Measurements from ENCODE around the gene ZNF576. TPM values are rescaled to one million over a fixed set of nuclear protein-coding genes. Genes with fewer than 3 reads are reported as not detected.
A peak's percentile ranks its signal among the peaks of the same experiment; 100 is the strongest.

Gene ZNF576
- total and polyA plus RNA-seq, 2 of the 13 experiments (the other 11 are each of a cell fraction or from before 2014, with no cell fraction given), result 7.2 to 9.6 TPM

DNA sequence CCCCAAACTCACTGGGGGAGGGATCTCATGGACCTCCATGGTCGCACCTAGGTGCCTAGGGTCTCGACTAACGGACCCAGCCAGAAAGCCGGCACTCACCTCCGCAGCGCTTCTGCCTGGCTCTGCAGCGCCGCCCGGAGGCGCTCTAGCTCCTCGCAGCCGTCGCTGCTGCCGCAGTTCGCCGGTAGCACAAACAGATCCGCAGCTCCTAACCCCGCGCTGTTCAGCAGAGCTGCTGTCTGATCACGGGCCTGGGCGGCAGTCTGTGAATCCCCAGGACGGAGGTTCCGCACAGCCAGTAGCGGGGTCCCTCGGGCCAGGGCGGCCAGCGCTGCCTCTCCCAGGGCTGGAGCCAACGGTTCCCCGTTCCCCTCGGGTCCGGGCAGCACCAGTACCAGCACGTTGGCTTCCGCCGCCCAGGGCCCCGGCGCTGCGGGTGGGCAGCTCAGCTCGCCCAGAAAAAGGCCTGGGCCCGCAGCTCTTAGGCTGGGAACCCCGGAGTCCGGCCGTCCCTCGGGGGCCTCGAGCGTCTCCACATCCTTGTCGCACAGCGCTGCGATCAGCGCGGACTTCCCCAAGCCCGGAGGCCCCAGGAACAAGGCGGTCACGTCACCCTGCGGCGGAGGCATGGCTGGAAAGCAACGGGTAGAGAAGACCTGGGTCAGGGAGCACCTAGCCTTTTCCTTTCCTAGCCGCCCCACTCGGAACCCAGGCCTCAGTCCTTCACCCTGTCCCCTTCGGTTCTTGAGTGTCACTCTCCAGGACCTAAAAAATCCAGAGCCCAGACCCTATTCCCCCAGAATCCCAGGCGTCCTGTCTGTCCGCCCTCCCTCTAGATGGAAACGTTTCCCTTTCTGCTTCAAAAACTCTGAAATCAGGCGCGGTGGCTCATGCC, 1.4 kb upstream of the ZNF576 start (continued):
- TF ChIP-seq LRRFIP1 (CRISPR knock-in tag; conservative IDR thresholded peaks at IDR 0.05) (no peak), NFIC (IDR thresholded peaks at IDR 0.05; ENCODE audit: low read length) (no peak), KLF16 (CRISPR knock-in tag; IDR thresholded peaks at IDR 0.05) (no peak), RFX5 (IDR thresholded peaks at IDR 0.05; ENCODE audit: low read depth, low read length) (no peak), BCL3 (CRISPR knock-in tag; IDR thresholded peaks at IDR 0.05) (peak; percentile 69; the same call in 1 of the 2 replicates), ZNF17 (CRISPR knock-in tag; IDR thresholded peaks at IDR 0.05) (no peak; the same call in 1 of the 2 replicates), ZNF547 (CRISPR knock-in tag; IDR thresholded peaks at IDR 0.05) (peak; percentile 68; the same call in 1 of the 2 replicates), ZNF124 (CRISPR knock-in tag; IDR thresholded peaks at IDR 0.05) (no peak), ZNF552 (CRISPR knock-in tag; IDR thresholded peaks at IDR 0.05; ENCODE audit: borderline replicate concordance) (no peak), ZNF160 (CRISPR knock-in tag; IDR thresholded peaks at IDR 0.05) (no peak), ZNF20 (CRISPR knock-in tag; IDR thresholded peaks at IDR 0.05) (no peak), YEATS4 (CRISPR knock-in tag; IDR thresholded peaks at IDR 0.05; ENCODE audit: borderline replicate concordance) (no peak), IRF1 (CRISPR knock-in tag; IDR thresholded peaks at IDR 0.05; ENCODE audit: low read depth) (no peak), HOXA7 (CRISPR knock-in tag; IDR thresholded peaks at IDR 0.05) (no peak), HMG20A (CRISPR knock-in tag; IDR thresholded peaks at IDR 0.05; ENCODE audit: borderline replicate concordance) (no peak), ZNF792 (CRISPR knock-in tag; IDR thresholded peaks at IDR 0.05) (no peak), NFATC3 (CRISPR knock-in tag; IDR thresholded peaks at IDR 0.05) (no peak)
- TF ChIP-seq, protein P1, sequence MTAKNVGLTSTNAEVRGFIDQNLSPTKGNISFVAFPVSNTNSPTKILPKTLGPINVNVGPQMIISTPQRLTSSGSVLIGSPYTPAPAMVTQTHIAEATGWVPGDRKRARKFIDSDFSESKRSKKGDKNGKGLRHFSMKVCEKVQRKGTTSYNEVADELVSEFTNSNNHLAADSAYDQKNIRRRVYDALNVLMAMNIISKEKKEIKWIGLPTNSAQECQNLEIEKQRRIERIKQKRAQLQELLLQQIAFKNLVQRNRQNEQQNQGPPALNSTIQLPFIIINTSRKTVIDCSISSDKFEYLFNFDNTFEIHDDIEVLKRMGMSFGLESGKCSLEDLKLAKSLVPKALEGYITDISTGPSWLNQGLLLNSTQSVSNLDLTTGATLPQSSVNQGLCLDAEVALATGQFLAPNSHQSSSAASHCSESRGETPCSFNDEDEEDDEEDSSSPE (CRISPR knock-in tag; IDR thresholded peaks at IDR 0.05), result no peak
- TF ChIP-seq, protein P2, sequence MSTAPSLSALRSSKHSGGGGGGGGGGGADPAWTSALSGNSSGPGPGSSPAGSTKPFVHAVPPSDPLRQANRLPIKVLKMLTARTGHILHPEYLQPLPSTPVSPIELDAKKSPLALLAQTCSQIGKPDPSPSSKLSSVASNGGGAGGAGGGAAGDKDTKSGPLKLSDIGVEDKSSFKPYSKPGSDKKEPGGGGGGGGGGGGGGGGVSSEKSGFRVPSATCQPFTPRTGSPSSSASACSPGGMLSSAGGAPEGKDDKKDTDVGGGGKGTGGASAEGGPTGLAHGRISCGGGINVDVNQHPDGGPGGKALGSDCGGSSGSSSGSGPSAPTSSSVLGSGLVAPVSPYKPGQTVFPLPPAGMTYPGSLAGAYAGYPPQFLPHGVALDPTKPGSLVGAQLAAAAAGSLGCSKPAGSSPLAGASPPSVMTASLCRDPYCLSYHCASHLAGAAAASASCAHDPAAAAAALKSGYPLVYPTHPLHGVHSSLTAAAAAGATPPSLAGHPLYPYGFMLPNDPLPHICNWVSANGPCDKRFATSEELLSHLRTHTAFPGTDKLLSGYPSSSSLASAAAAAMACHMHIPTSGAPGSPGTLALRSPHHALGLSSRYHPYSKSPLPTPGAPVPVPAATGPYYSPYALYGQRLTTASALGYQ (CRISPR knock-in tag; IDR thresholded peaks at IDR 0.05), result no peak
- TF ChIP-seq, protein P3, sequence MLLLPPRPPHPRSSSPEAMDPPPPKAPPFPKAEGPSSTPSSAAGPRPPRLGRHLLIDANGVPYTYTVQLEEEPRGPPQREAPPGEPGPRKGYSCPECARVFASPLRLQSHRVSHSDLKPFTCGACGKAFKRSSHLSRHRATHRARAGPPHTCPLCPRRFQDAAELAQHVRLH (CRISPR knock-in tag; IDR thresholded peaks at IDR 0.05; ENCODE audit: borderline replicate concordance, low read depth), result no peak
